ENCODE data around the gene MUC4.

DNA sequence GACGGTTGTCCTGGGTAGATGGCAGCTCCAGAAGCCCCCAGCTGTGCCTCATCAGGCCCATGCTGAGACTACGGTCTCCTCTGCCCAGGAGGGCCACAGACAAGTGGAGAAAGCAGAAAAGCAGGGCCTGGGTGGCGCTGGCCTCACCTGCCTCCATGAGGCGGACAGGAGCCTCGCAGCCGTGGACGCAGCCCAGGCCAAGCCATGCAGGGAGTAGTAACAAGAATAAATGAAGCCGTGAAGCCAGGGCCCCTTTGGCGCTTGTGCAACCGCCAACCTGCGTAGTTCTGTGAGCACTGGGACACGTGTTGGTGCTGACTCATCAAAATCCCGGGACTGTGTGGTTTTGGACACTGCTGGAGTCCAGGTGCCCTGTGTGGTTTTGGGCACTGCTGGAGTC, 12.3 kb upstream of the MUC4 start:
- TF ChIP-seq, protein P1, sequence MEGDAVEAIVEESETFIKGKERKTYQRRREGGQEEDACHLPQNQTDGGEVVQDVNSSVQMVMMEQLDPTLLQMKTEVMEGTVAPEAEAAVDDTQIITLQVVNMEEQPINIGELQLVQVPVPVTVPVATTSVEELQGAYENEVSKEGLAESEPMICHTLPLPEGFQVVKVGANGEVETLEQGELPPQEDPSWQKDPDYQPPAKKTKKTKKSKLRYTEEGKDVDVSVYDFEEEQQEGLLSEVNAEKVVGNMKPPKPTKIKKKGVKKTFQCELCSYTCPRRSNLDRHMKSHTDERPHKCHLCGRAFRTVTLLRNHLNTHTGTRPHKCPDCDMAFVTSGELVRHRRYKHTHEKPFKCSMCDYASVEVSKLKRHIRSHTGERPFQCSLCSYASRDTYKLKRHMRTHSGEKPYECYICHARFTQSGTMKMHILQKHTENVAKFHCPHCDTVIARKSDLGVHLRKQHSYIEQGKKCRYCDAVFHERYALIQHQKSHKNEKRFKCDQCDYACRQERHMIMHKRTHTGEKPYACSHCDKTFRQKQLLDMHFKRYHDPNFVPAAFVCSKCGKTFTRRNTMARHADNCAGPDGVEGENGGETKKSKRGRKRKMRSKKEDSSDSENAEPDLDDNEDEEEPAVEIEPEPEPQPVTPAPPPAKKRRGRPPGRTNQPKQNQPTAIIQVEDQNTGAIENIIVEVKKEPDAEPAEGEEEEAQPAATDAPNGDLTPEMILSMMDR (conservative IDR thresholded peaks at IDR 0.05; ENCODE audit: low read depth, low read length), result no peak
- no peak for TF ChIP-seq RCOR1 (IDR thresholded peaks at IDR 0.05; ENCODE audit: insufficient replicate concordance, low read length)
- no peak for TF ChIP-seq RAD21 (IDR thresholded peaks at IDR 0.05; ENCODE audit: low read length)
- TF ChIP-seq MAZ (IDR thresholded peaks at IDR 0.05; ENCODE audit: borderline replicate concordance, low read depth, low read length), result no peak
- TF ChIP-seq SMC3 (IDR thresholded peaks at IDR 0.05; ENCODE audit: low read depth, low read length), result no peak
- TF ChIP-seq POLR2A (IDR thresholded peaks at IDR 0.05; ENCODE audit: low read depth, low read length), result no peak
- no peak for TF ChIP-seq CHD1 (IDR thresholded peaks at IDR 0.05; ENCODE audit: low read depth, low read length)
- TF ChIP-seq MXI1 (IDR thresholded peaks at IDR 0.05; ENCODE audit: borderline replicate concordance, low read depth, low read length), result no peak
- TF ChIP-seq, protein P2, sequence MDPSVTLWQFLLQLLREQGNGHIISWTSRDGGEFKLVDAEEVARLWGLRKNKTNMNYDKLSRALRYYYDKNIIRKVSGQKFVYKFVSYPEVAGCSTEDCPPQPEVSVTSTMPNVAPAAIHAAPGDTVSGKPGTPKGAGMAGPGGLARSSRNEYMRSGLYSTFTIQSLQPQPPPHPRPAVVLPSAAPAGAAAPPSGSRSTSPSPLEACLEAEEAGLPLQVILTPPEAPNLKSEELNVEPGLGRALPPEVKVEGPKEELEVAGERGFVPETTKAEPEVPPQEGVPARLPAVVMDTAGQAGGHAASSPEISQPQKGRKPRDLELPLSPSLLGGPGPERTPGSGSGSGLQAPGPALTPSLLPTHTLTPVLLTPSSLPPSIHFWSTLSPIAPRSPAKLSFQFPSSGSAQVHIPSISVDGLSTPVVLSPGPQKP (IDR thresholded peaks at IDR 0.05; ENCODE audit: borderline replicate concordance, low read depth, low read length), result no peak
- no peak for TF ChIP-seq RFX5 (IDR thresholded peaks at IDR 0.05; ENCODE audit: low read depth, low read length)
- TF ChIP-seq CEBPB (IDR thresholded peaks at IDR 0.05; ENCODE audit: low read depth, low read length), result no peak
- TF ChIP-seq FOS (IDR thresholded peaks at IDR 0.05; ENCODE audit: low read depth, low read length), result no peak

Data from IMR-90 (cell line).